Hematopoietic multipotent progenitor cell (in vitro differentiated cells): ENCODE results near the gene ABHD15. TPM values are rescaled to one million over a fixed set of nuclear protein-coding genes. Genes with fewer than 3 reads are reported as not detected.
A peak's percentile ranks its signal among the peaks of the same experiment; 100 is the strongest.

Source experiments
- DNase-seq, 3 donors: peaks; one replicate each; pipeline ENCODE4 v3.0.0-alpha.2; 2011 to 2015; ENCODE audit warnings: low read depth in 2 of 3, low spot score in 2 of 3
- total RNA-seq: library from RNA; depleted of rRNA; stranded (reverse); fragments of >200 nt; gene quantifications from one replicate; pipeline ENCODE4 v1.2.3, GENCODE V29; 2012

ABHD15 gene
- total RNA-seq, 1 donor = 13.5 TPM

DNA sequence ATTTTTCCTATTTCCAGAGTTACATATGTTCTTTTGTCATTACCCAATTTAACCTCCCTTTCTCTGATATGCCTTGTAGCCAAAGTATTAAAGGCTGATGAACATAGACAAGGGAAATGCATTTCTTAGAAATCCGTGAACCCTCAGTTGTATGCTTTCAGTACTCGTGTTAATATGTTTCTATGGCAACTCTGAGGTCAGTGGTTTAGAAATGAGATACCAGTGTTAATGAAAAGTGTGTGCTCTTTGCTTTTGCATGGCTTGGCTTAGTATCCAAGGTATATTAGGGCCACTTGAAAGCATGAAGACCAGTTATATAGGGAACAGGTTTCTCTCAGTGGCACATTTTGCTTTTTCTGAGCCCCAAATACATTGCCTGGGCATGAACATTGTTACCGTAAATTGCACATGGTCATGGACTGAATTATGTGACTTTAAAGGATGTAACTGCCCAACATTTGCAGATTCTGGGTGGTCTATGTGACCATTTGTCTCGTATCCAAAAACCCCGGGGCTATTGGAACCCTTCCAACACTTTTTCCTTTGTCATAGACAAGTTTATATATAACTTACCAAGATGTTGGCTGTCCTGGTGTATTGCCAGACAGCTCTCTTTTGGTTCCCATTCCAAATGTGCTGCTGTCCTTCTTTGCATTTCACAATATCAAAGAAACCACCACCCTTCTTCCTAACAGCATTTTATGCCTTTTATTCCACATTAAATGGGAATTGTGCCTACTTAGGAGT is 17.5 kb downstream of the ABHD15 start:
- DNase-seq = peak in 1 of 3 donors; percentile 42

DNA sequence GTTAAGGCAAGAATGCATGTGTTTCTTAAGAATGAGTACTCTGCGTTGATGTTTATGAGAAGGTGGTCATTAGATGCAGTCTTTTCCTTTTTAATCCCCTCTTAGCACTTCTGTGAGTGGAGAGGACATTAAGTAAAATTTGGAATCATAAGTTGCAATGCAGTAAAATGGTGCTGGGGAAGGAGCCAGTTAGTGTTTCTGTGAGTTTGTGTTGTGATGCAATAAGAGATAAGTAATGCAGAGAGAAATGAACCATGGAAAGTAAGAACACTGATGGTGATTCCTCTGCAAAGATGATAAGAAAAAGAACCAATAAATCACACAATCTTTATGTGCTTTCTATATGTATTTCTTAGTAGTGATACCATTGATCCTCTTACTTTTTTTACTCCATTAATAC is 20.0 kb downstream of the ABHD15 start:
- no peak for DNase-seq

DNA sequence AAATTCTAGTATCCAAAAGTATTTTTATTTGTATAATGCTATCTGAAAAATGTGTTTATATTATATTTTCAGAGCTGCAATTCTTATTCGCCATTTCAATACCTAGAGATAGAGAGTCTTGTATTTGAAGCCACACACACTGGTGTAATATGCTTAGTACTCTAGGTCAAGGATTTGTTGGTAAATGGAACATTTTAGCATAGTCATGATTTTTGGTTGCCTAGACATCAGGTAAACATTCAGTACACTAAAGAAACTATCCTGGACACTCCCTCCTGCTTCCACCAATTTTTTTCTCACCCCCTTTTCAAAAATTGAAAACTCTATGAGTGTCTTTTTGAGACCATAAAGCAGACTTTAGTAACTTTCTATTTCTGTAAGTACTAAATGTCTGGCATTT is 20.8 kb downstream of the ABHD15 start:
- DNase-seq = peak in 1 of 3 donors; percentile 36

DNA sequence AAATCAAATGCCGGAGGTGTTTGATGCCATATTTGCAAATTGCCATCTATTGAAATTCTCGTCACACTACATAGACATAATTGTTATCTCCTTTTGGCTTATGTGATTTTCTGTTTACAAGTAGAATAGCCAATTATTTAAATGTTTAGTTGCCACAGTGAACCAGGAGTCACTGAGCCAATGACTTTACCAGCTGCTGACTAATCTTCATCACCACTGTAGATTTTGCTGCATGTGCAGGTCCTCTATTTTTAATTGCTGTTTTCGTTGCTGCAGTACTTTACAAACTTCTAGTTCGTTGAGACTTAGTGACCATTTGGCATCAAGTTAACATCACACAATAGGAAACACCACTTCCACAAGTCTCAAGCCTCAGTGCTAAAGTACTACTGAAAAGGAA is 22.8 kb downstream of the ABHD15 start:
- no peak for DNase-seq

DNA sequence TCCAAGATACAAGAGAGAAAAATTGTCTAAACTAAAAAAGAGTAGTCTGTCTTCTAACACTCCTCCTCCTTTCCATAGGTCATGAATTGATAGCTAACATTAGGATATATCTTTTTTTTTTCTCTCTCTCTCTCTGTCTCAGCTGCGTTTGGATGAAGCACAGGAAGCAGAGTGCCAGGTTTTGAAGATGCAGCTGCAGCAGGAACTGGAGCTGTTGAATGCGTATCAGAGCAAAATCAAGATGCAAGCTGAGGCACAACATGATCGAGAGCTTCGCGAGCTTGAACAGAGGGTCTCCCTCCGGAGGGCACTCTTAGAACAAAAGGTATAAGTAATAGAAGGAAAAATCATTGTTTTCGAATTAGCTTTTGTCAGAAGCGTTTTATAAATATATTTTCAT is 32.9 kb downstream of the ABHD15 start:
- DNase-seq = no peak

DNA sequence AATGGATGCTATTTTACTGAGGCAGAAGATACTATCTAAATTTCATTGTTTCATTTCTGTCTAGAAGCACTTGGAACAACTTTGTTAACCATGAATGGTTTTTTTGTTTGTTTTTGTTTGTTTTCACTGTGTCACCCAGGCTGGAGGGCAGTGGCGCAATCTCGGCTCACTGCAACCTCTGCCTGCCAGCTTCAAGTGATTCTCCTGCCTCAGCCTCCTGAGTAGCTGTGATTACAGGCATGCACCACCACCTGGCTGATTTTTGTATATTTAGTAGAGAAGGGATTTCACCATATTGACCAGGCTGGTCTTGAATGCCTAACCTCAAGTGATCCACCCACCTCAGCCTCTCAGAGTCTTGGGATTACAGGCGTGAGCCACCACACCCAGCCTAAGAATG is 40.5 kb downstream of the ABHD15 start:
- DNase-seq = no peak

DNA sequence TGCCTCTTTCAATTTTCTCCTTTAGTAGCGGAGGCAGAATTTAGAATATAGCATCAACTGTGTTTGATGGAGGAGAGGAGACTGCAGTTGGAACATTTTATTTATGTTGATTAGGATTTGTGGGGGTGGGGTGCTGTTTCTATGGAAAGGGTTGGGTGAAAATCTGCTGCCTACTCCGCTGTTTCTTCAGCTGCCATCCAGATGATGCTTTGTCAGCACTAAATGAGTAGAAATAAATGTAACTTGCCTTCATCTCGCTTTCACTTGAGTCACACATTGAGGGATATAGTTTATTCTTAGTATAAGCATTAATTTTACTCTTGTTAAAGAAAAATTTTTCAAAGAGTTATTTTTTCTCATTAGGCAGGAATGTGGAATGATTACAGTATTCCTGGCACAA is 42.1 kb downstream of the ABHD15 start:
- no peak for DNase-seq

DNA sequence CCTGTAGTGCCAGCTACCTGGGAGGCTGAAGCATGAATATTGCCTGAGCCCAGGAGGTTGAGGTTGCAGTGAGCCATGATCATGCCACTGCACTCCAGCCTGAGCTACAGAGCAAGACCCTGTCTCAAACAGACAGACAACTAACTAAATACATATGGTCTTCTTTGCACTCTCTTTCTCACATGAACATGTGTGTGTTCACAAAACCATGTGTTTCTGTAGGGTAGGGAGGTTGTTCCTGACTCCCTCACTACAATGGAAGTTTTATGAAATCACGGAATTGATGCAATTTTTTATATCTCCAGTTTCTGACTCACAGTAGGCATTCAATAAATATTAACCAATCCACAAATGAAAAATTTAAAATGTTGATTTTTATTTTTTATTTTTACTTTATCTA is 48.5 kb downstream of the ABHD15 start:
- DNase-seq = no peak

DNA sequence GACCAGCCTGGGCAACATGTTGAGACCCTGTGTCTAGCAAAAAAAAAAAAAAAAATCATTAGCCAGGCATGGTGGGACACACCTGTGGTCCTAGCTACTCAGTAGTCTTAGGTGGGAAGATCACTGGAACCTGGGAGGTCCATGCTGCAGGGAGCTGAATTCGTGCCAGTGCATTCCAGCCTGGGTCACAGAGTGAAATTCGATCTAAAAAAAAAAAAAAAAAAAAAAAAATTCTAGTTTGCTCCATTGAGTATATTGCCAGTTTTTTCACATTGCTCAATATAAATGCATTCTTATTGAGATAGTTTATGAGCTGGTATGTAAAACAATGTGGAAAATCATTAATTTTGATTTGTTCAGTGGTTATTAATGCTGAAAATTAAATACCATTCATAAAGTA is 52.0 kb downstream of the ABHD15 start:
- no peak for DNase-seq

DNA sequence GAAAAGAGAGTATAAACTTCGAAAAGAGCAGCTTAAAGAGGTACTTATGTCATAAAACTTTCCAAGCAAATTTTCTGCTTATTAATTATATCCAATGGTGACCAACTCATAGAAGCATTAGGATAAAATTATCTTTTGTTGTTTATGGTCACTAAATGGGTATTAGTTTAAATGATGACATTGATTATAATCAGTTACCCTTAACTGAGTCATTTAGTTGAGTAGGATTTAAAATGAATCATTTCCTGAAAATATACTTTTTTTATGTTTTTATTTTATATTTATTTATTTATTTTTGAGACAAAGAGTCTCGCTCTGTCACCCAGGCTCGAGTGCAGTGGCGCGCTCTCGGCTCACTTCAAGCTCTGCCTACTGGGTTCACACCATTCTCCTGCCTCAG is 55.9 kb downstream of the ABHD15 start:
- DNase-seq = no peak

Other genes starting within 250 kb of the ABHD15 start
- 16.4 TPM for gene TAOK1, start 176.7 kb downstream of the ABHD15 start, total RNA-seq
- 63.3 TPM for gene TP53I13, start 1.7 kb upstream of the ABHD15 start, total RNA-seq
- 64.1 TPM for gene GIT1, start 22.6 kb upstream of the ABHD15 start, total RNA-seq
- 22.9 TPM for gene ANKRD13B, start 26.1 kb upstream of the ABHD15 start, total RNA-seq
- gene CORO6, start 55.9 kb upstream of the ABHD15 start, total RNA-seq = 4.6 TPM